Nephron progenitor cell (in vitro differentiated cells): ENCODE measurements around the gene MEAK7.

ENCODE experiments used
- DNase-seq: peaks from one replicate; pipeline ENCODE4 v3.0.0; 2021
- H3K27ac Mint-ChIP-seq: 2 replicates; pipeline ENCODE4 v1.8.0; 2021; ENCODE audit warnings: mild to moderate bottlenecking, moderate library complexity, mixed read lengths
- H3K27me3 Mint-ChIP-seq: 2 replicates; pipeline ENCODE4 v1.8.0; 2021; ENCODE audit warnings: mild to moderate bottlenecking, low read depth, mixed read lengths; ENCODE audit not compliant: poor library complexity
- H3K36me3 Mint-ChIP-seq: 2 replicates; pipeline ENCODE4 v1.8.0; 2021; ENCODE audit warnings: low read depth, mixed read lengths
- H3K4me1 Mint-ChIP-seq: 2 replicates; pipeline ENCODE4 v1.8.0; 2021; ENCODE audit warnings: mixed read lengths
- H3K4me3 Mint-ChIP-seq: 2 replicates; pipeline ENCODE4 v1.8.0; 2021; ENCODE audit warnings: mild to moderate bottlenecking, moderate library complexity, mixed read lengths
- H3K9me3 Mint-ChIP-seq: 2 replicates; pipeline ENCODE4 v1.8.0; 2021; ENCODE audit warnings: mild to moderate bottlenecking, moderate library complexity, mixed read lengths
- CTCF ChIP-seq: fragments of 200-600 bp; sonication (generic); IDR thresholded peaks from 2 replicates; pipeline ENCODE4 v1.5.0; 2021; ENCODE audit warnings: antibody characterized with exemption

Gene MEAK7

DNA sequence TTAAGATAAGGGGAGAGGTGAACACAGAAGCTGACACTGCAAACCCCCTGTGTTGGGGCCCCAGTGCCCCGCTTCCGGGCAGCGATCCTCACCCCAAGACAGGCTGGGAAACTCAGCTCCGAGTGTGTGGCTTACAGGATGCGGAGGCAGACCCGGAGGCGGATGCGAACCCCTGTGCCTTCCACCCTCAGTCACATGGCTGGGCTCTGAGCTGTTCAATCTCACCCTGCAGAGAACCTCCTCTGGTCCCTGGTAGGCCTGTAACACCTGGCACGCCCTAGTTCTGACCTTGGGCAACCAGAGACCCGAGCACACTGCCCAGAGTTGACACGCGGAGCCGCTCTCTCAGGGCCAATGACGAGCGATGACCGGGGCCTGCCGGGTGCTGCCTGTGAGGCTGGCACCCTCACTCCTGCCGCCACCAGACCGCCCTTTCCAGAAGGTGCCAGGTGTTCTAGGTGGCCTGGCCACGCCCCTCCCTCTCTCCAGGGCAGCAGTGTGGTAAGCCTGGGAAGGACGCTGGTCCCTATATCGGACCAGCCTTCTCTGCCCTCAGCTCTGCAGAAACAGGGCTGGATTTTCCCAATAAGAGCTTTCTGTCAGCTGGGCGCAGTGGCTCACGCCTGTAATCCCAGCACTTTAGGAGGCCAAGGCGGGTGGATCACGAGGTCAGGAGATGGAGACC is 23.3 kb downstream of the MEAK7 start:
- no peaks in the 10 kb centered on the region for H3K9me3 Mint-ChIP-seq
- H3K27ac Mint-ChIP-seq = no peak overlapping the region
- peaks cover 11% of the 10 kb centered on the region for H3K4me1 Mint-ChIP-seq
- DNase-seq = no peak
- H3K36me3 Mint-ChIP-seq = peaks cover 31% of the 10 kb centered on the region
- H3K4me3 Mint-ChIP-seq = no peak overlapping the region
- peaks cover 5% of the 10 kb centered on the region for H3K27me3 Mint-ChIP-seq
- no peak for TF ChIP-seq CTCF

DNA sequence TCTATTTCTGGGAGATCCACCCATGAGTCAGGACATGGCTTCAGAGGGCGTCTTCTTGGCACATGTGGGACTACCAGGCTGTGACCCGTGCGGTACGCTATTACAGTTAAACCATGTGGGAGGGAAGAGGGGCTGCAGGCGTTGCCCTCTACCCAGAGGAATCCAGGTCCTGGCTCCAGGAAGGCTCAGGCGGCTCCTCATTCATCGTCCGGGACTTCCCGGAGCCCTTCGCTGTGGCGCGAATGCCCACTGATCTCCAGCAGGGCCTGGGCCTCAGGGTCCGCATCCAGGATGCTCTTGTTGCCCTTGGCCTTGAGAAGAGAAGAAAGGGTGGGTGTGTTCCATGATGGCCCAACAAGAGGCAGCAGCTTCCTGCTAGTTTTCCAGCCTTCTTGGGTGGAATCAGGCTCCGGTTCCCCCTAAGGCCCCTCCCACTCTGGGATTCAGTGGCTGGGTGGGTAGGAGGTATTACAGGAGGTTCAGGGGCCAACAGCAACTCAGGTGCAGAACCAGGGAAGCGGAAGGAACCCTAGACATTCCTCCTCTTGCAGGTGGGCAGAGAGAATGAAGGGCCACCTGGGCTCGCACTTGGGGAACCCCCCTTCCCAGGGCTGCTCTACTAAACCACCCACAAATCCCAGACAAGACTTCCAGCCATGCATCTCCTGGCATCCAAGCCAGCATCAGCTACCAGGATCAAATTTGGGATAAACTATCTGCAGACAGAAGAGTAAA is 24.6 kb downstream of the MEAK7 start:
- H3K4me1 Mint-ChIP-seq = peaks cover 11% of the 10 kb centered on the region
- TF ChIP-seq CTCF = no peak
- H3K36me3 Mint-ChIP-seq = peaks cover 42% of the 10 kb centered on the region
- no peak overlapping the region for H3K27ac Mint-ChIP-seq
- no peak for DNase-seq
- no peak overlapping the region for H3K4me3 Mint-ChIP-seq
- peaks cover 3% of the 10 kb centered on the region for H3K27me3 Mint-ChIP-seq
- peaks cover 11% of the 10 kb centered on the region for H3K9me3 Mint-ChIP-seq

GRCh38 chr16:84478172-84478947 is 26.1 kb downstream of the MEAK7 start:
- DNase-seq = no peak
- TF ChIP-seq CTCF = no peak
- H3K4me3 Mint-ChIP-seq = no peak overlapping the region
- peak overlapping the region; percentile 62 for H3K27ac Mint-ChIP-seq
- H3K9me3 Mint-ChIP-seq = peaks cover 25% of the 10 kb centered on the region
- peaks cover 7% of the 10 kb centered on the region for H3K27me3 Mint-ChIP-seq
- peaks cover 11% of the 10 kb centered on the region for H3K4me1 Mint-ChIP-seq
- H3K36me3 Mint-ChIP-seq = peaks cover 51% of the 10 kb centered on the region

DNA sequence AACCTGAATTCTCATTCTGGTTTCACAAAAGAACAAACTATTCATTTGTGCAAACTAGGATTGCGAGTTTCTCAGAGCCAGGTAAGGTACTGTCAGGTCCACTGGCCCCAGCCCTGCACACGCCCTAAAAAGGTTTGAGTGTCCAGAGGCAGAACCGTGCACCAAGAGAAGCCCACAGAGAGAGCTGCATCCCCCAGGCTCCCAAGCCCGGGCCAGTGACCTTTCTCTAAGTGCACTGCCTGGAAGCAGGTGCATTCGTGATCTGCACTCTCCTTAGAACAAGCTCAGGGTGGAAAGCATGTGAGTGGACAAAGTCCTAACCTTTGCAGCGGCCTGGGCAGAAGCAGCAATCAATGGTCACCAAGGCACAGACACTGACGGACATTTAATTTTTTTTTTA is 26.8 kb downstream of the MEAK7 start:
- Mint-ChIP-seq H3K4me3 (no peak overlapping the region), H3K36me3 (peaks cover 55% of the 10 kb centered on the region), H3K27ac (no peak overlapping the region), H3K27me3 (peaks cover 6% of the 10 kb centered on the region), H3K9me3 (peaks cover 32% of the 10 kb centered on the region), H3K4me1 (peaks cover 11% of the 10 kb centered on the region)
- TF ChIP-seq CTCF = no peak
- no peak for DNase-seq

- H3K4me3 Mint-ChIP-seq = no peak overlapping the region
- H3K9me3 Mint-ChIP-seq = peaks cover 39% of the 10 kb centered on the region
- no peak overlapping the region for H3K27ac Mint-ChIP-seq
- DNase-seq = no peak
- H3K4me1 Mint-ChIP-seq = peaks cover 11% of the 10 kb centered on the region
- no peak for TF ChIP-seq CTCF
- H3K36me3 Mint-ChIP-seq = peaks cover 66% of the 10 kb centered on the region
- H3K27me3 Mint-ChIP-seq = peaks cover 4% of the 10 kb centered on the region
Measured at GRCh38 chr16:84476401-84476800, 28.1 kb downstream of the MEAK7 start.
